ENCODE data around the gene ACTA2.

The ACTA2 gene

GRCh38 chr10:88980800-88981199 lies 28.2 kb upstream of the ACTA2 start:
- DNase-seq = no peak

DNA sequence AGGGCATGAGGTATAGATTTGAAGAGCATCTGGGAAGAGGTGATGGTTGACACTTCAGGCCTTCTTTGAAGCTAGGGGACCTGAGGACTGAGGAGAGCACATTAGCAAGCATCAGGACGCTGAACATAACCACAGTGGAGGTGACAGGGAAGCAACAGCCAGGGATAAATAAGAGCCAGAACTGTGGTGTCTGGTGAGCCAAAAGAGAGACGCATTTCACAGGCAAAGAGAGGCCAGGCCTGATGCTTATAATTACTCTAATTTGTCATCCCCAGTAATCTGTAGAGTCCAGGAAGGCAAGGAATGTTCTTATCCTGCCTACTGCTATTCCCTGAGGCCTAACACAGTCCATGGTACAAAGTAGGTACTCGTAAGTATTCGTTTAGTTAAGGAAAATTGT lies 27.7 kb upstream of the ACTA2 start:
- no peak for DNase-seq

GRCh38 chr10:88979603-88980002 lies 27.0 kb upstream of the ACTA2 start:
- no peak for DNase-seq

GRCh38 chr10:88979153-88979562 lies 26.6 kb upstream of the ACTA2 start:
- no peak for DNase-seq

GRCh38 chr10:88978463-88978862 lies 25.9 kb upstream of the ACTA2 start:
- no peak for DNase-seq

GRCh38 chr10:88975377-88975720 lies 22.8 kb upstream of the ACTA2 start:
- DNase-seq = no peak

GRCh38 chr10:88974446-88975376 lies 22.1 kb upstream of the ACTA2 start:
- no peak for DNase-seq

- no peak for DNase-seq
These were observed 21.4 kb upstream of the ACTA2 start for GRCh38 chr10:88974012-88974411.

DNA sequence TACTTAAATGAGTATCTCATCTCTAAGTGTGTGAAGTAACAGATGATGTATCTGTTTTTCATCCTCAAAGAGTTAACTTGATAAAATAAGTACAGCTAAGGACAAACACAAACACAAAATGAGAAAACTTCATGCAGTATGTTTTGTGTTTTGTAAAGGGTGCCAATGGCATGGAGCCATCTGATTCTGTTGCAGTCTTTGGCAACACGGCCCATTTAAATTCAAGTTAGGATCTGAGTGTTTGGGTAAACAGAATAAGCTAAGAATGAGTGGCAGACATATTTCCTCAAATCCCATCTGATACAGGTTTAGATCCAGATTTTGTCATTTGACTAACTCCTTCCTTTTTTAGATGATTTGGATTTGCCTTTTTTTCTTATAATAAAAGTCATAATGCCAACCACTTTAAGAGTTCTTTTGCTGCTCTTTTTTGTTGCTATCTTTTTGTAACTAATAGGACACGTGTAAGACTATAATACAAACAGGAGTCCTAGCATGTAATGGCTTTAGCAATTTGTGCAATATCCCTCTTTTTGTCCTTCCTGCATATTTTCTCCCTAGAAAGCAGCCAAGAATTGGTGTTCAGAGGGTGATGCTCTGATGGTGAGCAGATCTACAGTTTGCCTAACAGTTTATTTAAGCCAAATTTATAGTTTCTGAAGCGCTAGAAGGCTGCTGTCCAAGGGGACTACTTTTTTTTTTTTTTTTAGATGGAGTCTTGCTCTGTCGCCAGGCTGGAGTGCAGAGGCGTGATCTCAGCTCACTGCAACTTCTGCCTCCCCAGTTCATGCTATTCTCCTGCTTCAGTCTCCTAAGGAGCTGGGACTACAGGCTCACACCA lies 18.9 kb upstream of the ACTA2 start:
- DNase-seq = no peak

DNA sequence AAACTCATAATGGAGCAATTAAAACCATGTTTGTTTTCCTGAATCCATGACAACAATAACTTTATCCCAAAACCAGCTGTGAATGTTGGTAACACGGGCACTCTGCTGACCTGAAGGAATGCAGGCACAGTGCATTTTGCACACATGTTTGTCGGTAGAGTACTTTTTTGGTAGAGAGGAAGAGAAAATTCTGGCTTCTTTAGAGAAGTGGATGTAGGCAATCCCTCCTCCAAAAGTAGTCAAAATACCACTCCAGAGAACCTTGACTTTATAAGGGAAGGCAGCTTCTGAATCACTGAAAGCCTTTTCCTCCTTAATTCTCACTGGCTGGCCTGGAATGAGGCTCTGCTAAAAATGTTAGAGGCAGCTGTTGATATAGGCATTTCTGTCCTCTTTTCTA lies 15.8 kb upstream of the ACTA2 start:
- DNase-seq = no peak

DNA sequence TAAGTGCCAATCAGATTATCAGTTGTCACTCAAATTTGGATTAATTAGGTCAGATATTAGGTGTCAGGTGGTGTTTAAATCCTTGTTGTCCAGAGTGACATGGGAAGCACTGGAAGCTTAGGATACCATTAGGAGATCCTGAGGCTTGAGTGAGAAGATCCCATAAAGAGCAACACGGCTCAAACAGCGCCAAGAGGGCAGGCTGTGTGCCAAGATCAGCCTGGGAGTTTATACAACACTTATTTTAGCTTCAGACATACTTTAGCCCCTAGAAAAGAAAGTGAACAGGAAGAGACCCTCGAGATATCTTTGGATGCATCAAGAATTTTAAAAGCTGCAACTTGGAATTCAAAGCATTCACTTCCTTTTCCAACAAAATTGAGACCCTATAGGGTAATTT lies 14.2 kb upstream of the ACTA2 start:
- DNase-seq = no peak

DNA sequence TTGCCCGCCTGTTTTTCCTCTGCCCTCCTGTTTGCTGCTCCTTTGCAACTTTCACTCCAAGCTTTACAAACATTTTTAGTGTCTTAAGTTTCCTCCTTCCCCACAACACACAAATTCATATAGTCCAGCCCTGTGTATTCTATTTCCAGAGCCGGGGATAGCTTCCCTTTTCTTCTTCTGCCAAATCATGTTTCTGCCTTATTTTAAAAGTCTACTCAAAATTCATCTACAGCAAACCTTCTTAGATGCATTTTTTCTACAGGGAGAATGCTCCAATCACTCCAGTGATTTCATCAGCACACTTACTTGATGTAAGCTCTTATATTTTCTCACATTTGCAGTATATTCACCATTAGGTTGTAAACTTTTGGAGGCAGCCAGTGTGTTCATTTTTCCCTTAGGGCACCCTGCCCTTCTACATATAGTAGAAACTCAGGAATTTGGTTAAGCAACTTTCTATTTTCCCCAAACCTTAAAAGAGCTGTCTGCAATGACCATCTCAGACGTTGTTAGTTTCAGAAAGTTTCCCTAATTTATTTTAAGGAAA lies 12.4 kb upstream of the ACTA2 start:
- no peak for DNase-seq

- DNase-seq = no peak
These were observed 11.8 kb upstream of the ACTA2 start for GRCh38 chr10:88964360-88964759.

DNA sequence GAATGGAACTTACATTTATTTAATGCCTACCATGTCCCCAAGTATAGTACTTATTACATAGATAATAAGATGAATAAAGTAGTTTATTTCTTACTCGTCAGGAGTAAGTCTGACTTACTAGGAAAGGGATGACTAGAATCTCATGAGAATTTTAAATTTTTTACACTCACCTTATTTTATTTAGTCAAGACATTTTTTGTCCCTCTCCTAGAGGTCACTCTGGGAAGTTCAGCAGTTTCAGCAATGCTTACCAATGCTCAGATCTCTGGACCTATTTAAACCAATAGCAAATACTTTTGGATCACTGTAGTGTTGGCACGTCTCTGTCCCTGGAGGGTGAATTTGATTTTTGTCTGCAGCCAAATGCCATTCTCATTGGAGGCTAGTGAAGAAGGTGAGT lies 10.7 kb upstream of the ACTA2 start:
- no peak for DNase-seq

DNA sequence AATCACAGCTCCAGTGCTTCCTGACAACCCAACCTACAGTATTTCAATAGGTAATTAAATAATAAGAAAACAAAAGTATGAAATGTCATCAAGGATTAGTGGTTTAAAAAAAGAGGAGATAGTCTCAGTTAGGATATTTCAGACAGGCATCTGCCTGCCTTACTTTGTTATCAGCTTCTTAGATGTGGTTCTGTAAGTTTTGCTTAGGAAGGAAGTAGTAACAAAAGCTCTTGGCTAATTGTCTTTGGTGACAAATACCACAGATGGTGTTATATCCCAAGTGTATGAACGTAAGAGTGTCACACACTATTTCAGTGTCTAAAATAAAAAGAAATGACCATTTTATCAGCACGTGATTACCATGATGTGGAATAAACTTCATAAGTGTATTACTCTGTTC lies 9.8 kb upstream of the ACTA2 start:
- DNase-seq = no peak

DNA sequence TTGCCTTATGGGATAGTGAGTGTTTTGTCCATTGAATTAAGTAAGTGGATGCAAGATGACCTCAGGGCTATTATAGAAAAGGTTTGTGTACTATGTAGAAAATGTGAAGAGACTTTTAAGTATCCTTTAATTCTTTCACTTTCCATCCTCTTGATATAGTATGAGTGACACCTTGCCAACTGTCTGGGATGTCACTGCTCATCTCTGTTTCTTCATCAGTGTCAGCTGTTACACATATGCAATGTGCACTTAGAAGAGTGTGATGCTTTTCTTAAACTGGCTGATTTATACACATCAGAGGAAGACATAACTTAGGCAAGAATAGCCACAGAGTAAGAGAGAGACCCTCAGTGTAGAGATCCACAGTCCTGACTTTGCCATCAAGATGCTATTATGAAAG lies 8.7 kb upstream of the ACTA2 start:
- no peak for DNase-seq

- DNase-seq = no peak
These were observed 8.2 kb upstream of the ACTA2 start for GRCh38 chr10:88960802-88961201.

DNA sequence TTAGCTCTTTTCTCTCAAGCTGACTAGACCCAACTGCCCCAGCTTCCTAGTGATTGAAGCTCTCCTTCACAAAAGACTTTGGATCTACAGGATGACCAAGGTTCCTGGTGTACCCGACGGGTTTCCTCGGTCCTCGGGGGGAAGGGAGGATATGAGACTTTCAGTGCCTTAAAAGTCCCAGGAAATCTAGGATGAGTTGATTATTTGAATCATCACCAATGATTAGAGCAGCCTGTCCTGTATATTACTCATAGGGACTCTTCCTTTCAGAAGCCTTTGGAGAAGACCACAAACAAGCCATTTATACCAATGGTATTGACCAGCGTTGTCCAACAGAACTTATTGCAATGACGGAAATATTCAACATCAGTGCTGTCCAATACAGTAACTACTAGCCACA lies 6.1 kb upstream of the ACTA2 start:
- no peak for DNase-seq

GRCh38 chr10:88957381-88957780 lies 4.8 kb upstream of the ACTA2 start:
- DNase-seq = no peak

GRCh38 chr10:88954458-88955083 lies 2.0 kb upstream of the ACTA2 start:
- no peak for DNase-seq

- DNase-seq = no peak
These were observed 1.1 kb upstream of the ACTA2 start for GRCh38 chr10:88953662-88954061.

GRCh38 chr10:88949912-88950837 lies 2.4 kb downstream of the ACTA2 start:
- DNase-seq = no peak

All from DMS153 (cell line).